Trophoblast cell (in vitro differentiated cells and primary cell): ENCODE data around the gene HOMER1.

Experiments
- DNase-seq, 2 donors: peaks; one replicate each; pipeline ENCODE4 v3.0.0-alpha.2; 2016
- H2AFZ ChIP-seq: 2 replicates; pipeline ENCODE4 v1.6.1; 2013; ENCODE audit warnings: low read length, moderate library complexity, mild to moderate bottlenecking; ENCODE audit not compliant: insufficient read depth, poor library complexity
- H2AK5ac ChIP-seq: 2 replicates; pipeline ENCODE4 v1.6.1; 2013; ENCODE audit warnings: mild to moderate bottlenecking, low read length
- H2BK120ac ChIP-seq: 2 replicates; pipeline ENCODE4 v1.6.1; 2013; ENCODE audit warnings: low read length, mild to moderate bottlenecking, moderate library complexity; ENCODE audit not compliant: insufficient read depth, poor library complexity
- H2BK12ac ChIP-seq: 2 replicates; pipeline ENCODE4 v1.6.1; 2013; ENCODE audit warnings: mild to moderate bottlenecking, low read length, moderate library complexity
- H2BK5ac ChIP-seq: 2 replicates; pipeline ENCODE4 v1.6.1; 2013; ENCODE audit warnings: low read length, low read depth, moderate library complexity, mild to moderate bottlenecking; ENCODE audit not compliant: poor library complexity
- H3K14ac ChIP-seq: 2 replicates; pipeline ENCODE4 v1.6.1; 2013; ENCODE audit warnings: mild to moderate bottlenecking, low read length
- H3K18ac ChIP-seq: 2 replicates; pipeline ENCODE4 v1.6.1; 2013; ENCODE audit warnings: mild to moderate bottlenecking, low read length
- H3K23ac ChIP-seq: 2 replicates; pipeline ENCODE4 v1.6.1; 2013; ENCODE audit warnings: low read length
- H3K27ac ChIP-seq: 2 replicates; pipeline ENCODE4 v1.5.1; 2013; ENCODE audit warnings: low read depth, mild to moderate bottlenecking, inconsistent platforms, low read length, moderate library complexity
- H3K27me3 ChIP-seq: 2 replicates; pipeline ENCODE4 v1.6.1; 2013; ENCODE audit warnings: inconsistent platforms, mild to moderate bottlenecking, low read length, moderate library complexity; ENCODE audit not compliant: insufficient read depth
- H3K36me3 ChIP-seq, 2 experiments: 1 replicate in 1 of 2; 2 replicates in 1 of 2; pipeline ENCODE4 v1.6.1; 2013; ENCODE audit warnings: low read length in 2 of 2, mild to moderate bottlenecking in 2 of 2, moderate library complexity in 1 of 2; ENCODE audit not compliant: insufficient read depth in 2 of 2, control insufficient read depth in 1 of 2
- H3K4ac ChIP-seq: 2 replicates; pipeline ENCODE4 v1.6.1; 2013; ENCODE audit warnings: low read depth, mild to moderate bottlenecking, low read length, moderate library complexity
- H3K4me1 ChIP-seq, 2 experiments: 1 replicate in 1 of 2; 2 replicates in 1 of 2; pipeline ENCODE4 v1.6.1; 2013; ENCODE audit warnings: low read length in 2 of 2, mild to moderate bottlenecking in 2 of 2, moderate library complexity in 1 of 2; ENCODE audit not compliant: insufficient read depth in 2 of 2, control insufficient read depth in 1 of 2
- H3K4me2 ChIP-seq: 2 replicates; pipeline ENCODE4 v1.6.1; 2013; ENCODE audit warnings: inconsistent platforms, mild to moderate bottlenecking, low read length, moderate library complexity
- H3K4me3 ChIP-seq: 2 replicates; pipeline ENCODE4 v1.5.1; 2013; ENCODE audit warnings: mild to moderate bottlenecking, low read depth, low read length, inconsistent platforms
- H3K79me1 ChIP-seq: one replicate; pipeline ENCODE4 v1.6.1; 2013; ENCODE audit warnings: low read length
- H3K79me2 ChIP-seq: 2 replicates; pipeline ENCODE4 v1.6.1; 2013; ENCODE audit warnings: low read length, mild to moderate bottlenecking; ENCODE audit not compliant: control insufficient read depth, insufficient read depth, poor library complexity
- H3K9ac ChIP-seq: 2 replicates; pipeline ENCODE4 v1.6.1; 2013; ENCODE audit warnings: mild to moderate bottlenecking, low read length
- H3K9me3 ChIP-seq: 2 replicates; pipeline ENCODE4 v1.6.1; 2013; ENCODE audit warnings: low read depth, mild to moderate bottlenecking, control low read depth, inconsistent platforms, low read length; ENCODE audit not compliant: insufficient read depth
- H4K12ac ChIP-seq: 2 replicates; pipeline ENCODE4 v1.6.1; 2013; ENCODE audit warnings: low read depth, mild to moderate bottlenecking, low read length, moderate library complexity
- H4K8ac ChIP-seq: 2 replicates; pipeline ENCODE4 v1.6.1; 2013; ENCODE audit warnings: low read depth, mild to moderate bottlenecking, low read length, moderate library complexity
- H4K91ac ChIP-seq: one replicate; pipeline ENCODE4 v1.6.1; 2013; ENCODE audit warnings: low read depth, mild to moderate bottlenecking, low read length, moderate library complexity
- WGBS: extraction: QIAGEN DNeasy Blood & Tissue Kit; methylation state at CpG from one replicate; pipeline ENCODE4 v1.1.7; 2013; ENCODE audit warnings: missing lambda C conversion rate; ENCODE audit not compliant: insufficient read length, insufficient coverage; ENCODE audit errors: extremely low coverage; 5-methylcytosine and 5-hydroxymethylcytosine counted together

Gene HOMER1

DNA sequence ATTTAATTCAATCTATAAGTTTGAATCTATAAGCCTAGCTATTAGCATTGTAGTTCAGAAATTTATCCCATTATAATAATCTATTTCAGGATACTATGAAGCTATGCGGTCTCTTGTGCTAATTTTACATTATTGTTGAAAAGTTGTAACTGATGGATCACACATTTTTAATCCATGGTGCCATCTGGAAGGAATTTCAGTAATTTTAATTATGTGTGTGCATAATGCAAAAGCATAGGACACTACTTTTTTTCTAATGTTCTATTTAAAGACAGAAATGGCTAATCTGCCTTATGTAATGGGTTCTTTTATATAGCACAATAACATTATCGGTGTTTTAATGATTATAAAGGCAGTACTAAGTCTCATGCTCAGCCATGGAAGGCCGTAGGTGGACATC lies 90.6 kb downstream of the HOMER1 start:
- Histone ChIP-seq H3K79me1 (no peaks in the 10 kb centered on the region), H3K4me3 (no peak overlapping the region)

GRCh38 chr5:79420248-79420647 lies 93.7 kb downstream of the HOMER1 start:
- Histone ChIP-seq H3K27me3 (no peaks in the 10 kb centered on the region), H3K4me1 (no peaks in the 10 kb centered on the region), H3K14ac (no peak overlapping the region), H3K9me3 (no peaks in the 10 kb centered on the region), H2AK5ac (no peak overlapping the region), H2BK5ac (no peak overlapping the region), H3K4ac (no peak overlapping the region), H4K8ac (no peak overlapping the region), H3K23ac (no peak overlapping the region), H3K4me2 (no peak overlapping the region), H3K36me3 (no peaks in the 10 kb centered on the region), H3K79me2 (no peaks in the 10 kb centered on the region), H3K9ac (no peak overlapping the region), H2BK12ac (no peak overlapping the region), H4K12ac (no peak overlapping the region), H3K79me1 (no peaks in the 10 kb centered on the region), H3K27ac (no peak overlapping the region), H2BK120ac (no peak overlapping the region), H2AFZ (no peak overlapping the region), H4K91ac (no peak overlapping the region), H3K4me3 (no peak overlapping the region), H3K18ac (no peak overlapping the region)
- DNase-seq, result no peak
- WGBS, result no CpG with 5 or more reads among the region's 3 CpGs

More for the DNA sequence above, 90.6 kb downstream of the HOMER1 start:
- Histone ChIP-seq H3K9me3 (no peaks in the 10 kb centered on the region), H3K14ac (no peak overlapping the region), H2BK120ac (no peak overlapping the region), H4K8ac (no peak overlapping the region), H3K27ac (no peak overlapping the region), H4K12ac (no peak overlapping the region), H3K18ac (no peak overlapping the region), H2BK5ac (no peak overlapping the region), H4K91ac (no peak overlapping the region), H3K9ac (no peak overlapping the region), H3K4me2 (no peak overlapping the region), H3K36me3 (no peaks in the 10 kb centered on the region), H2AK5ac (no peak overlapping the region), H3K4ac (no peak overlapping the region), H2AFZ (no peak overlapping the region), H3K23ac (no peak overlapping the region), H2BK12ac (no peak overlapping the region), H3K79me2 (no peaks in the 10 kb centered on the region), H3K27me3 (no peaks in the 10 kb centered on the region), H3K4me1 (no peaks in the 10 kb centered on the region)
- no CpG with 5 or more reads among the region's 3 CpGs for WGBS
- no peak for DNase-seq

DNA sequence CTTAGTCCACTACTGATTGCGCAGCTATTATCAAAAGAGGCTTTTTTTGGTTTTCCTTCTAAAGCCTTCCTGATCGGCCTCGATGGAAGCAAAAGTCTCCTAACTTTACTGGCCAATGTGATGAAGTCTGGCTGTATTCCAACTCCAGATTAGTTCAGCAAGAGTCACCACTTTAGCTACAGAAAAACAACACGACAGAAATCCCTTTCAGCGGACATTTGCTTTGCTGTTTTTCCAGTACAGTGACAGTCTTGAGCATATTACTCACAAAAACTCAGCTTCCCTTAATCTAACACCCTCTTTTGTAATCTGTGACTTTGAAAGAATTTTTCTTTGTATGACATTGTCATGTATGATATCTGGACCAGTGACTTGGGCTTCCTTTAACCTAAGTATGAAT lies 95.7 kb downstream of the HOMER1 start:
- no peaks in the 10 kb centered on the region for H3K79me2 ChIP-seq
- no peak overlapping the region for H2AFZ ChIP-seq
- no peak overlapping the region for H4K8ac ChIP-seq
- no peak overlapping the region for H3K18ac ChIP-seq
- H3K36me3 ChIP-seq, result peaks cover 0 to 2% of the 10 kb centered on the region in 2 experiments
- no peak overlapping the region for H4K12ac ChIP-seq
- no peak overlapping the region for H4K91ac ChIP-seq
- no peak overlapping the region for H3K23ac ChIP-seq
- H2BK5ac ChIP-seq, result no peak overlapping the region
- no peaks in the 10 kb centered on the region for H3K9me3 ChIP-seq
- no peak overlapping the region for H3K4ac ChIP-seq
- no peaks in the 10 kb centered on the region for H3K79me1 ChIP-seq
- H3K9ac ChIP-seq, result no peak overlapping the region
- H3K27ac ChIP-seq, result no peak overlapping the region
- no peak overlapping the region for H3K4me3 ChIP-seq
- no peaks in the 10 kb centered on the region for H3K4me1 ChIP-seq
- H2BK120ac ChIP-seq, result no peak overlapping the region
- WGBS, result no CpG with 5 or more reads among the region's 5 CpGs
- peak; percentile 63 to 89 for DNase-seq
- H3K27me3 ChIP-seq, result no peaks in the 10 kb centered on the region
- no peak overlapping the region for H3K4me2 ChIP-seq
- H2AK5ac ChIP-seq, result no peak overlapping the region
- H3K14ac ChIP-seq, result no peak overlapping the region
- H2BK12ac ChIP-seq, result no peak overlapping the region

GRCh38 chr5:79417495-79417894 lies 96.4 kb downstream of the HOMER1 start:
- H3K14ac ChIP-seq, result no peak overlapping the region
- no peak overlapping the region for H3K4me3 ChIP-seq
- no peaks in the 10 kb centered on the region for H3K79me2 ChIP-seq

More at GRCh38 chr5:79417495-79417894, 96.4 kb downstream of the HOMER1 start:
- no peaks in the 10 kb centered on the region for H3K79me1 ChIP-seq
- DNase-seq, result no peak
- no peaks in the 10 kb centered on the region for H3K9me3 ChIP-seq
- H2BK5ac ChIP-seq, result no peak overlapping the region
- WGBS, result no CpG with 5 or more reads among the region's 1 CpG
- no peaks in the 10 kb centered on the region for H3K4me1 ChIP-seq
- H2AFZ ChIP-seq, result no peak overlapping the region
- H2BK120ac ChIP-seq, result no peak overlapping the region
- H2BK12ac ChIP-seq, result no peak overlapping the region
- H3K4me2 ChIP-seq, result no peak overlapping the region
- H3K27ac ChIP-seq, result no peak overlapping the region
- no peak overlapping the region for H3K9ac ChIP-seq
- H3K23ac ChIP-seq, result no peak overlapping the region
- no peak overlapping the region for H3K4ac ChIP-seq
- peaks cover 0 to 2% of the 10 kb centered on the region in 2 experiments for H3K36me3 ChIP-seq
- H3K27me3 ChIP-seq, result no peaks in the 10 kb centered on the region
- H4K91ac ChIP-seq, result no peak overlapping the region
- H4K12ac ChIP-seq, result no peak overlapping the region
- H2AK5ac ChIP-seq, result no peak overlapping the region
- H4K8ac ChIP-seq, result no peak overlapping the region
- H3K18ac ChIP-seq, result no peak overlapping the region
